ENCODE measurements around the gene KREMEN2. TPM values are rescaled to one million over a fixed set of nuclear protein-coding genes. Genes with fewer than 3 reads are reported as not detected.
A peak's percentile ranks its signal among the peaks of the same experiment; 100 is the strongest.

Gene KREMEN2
- total RNA-seq, result 1 to 10 TPM; 1.4 to 4.0 TPM

DNA sequence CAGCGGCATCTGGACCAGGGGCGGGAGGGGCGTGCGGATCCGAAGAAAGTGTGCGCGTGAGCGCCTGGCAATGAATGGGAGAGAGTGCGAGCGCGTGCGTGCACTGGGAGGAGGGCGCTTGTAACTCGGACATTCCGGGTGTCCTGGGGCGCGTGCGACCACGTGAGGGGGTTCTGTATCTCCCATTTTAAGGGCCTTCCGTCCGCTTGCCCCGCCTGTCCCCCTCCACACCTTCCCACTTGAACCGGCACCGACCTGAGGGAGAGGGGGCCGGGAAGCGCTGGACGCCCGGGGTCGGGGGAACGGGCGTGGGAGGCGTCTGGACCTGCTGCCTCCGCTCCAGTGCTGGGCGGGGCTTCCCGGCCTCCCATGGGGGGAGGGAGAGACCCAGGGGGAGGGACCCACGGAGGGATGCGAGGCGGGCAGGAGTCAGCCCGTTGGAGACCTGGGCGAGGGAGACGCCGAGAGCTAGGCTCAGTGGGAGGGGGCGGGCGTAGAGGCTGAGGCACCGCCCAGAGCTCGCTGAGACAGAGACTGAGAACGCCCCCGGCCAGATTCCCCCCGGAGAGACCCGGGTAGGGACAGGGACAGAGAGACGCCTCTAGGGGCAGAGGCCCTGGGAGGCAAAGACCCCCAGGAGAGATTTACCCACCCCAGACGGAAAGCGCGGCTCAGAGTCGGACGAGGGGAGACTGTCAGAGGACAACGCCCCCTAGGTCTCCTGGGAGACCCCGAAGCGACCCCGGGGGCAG is at the start of gene KREMEN2:
Gene KREMEN2, plus strand, starts transcription at position 553 of the 752 bp plus-strand sequence. CDS start 246 bp downstream, outside the sequence.
- Histone ChIP-seq H3K27ac (no peak within 1 kb of the TSS), H3K36me3 (no peaks in the 10 kb centered on the region), H3K4me3 (peak within 1 kb of the TSS; percentile 4 to 26), H3K9me3 (no peaks in the 10 kb centered on the region), H3K27me3 (replicated peaks; ENCODE audit: insufficient read depth) (no peaks in the 10 kb centered on the region), H3K4me1 (replicated peaks) (peaks cover 18% of the 10 kb centered on the region)
- whole genome bisulfite sequencing, result under 1% methylated on average over 60 of the region's 60 CpGs
- TF ChIP-seq CTCF (IDR thresholded peaks at IDR 0.05) (no peak), POLR2AphosphoS5 (IDR thresholded peaks at IDR 0.05) (no peak), POLR2A (IDR thresholded peaks at IDR 0.05) (no peak)
- intact Hi-C loops (cut with DNase I), result no loop called here
- no peak for DNase-seq (ENCODE audit: low spot score)

- Histone ChIP-seq H3K27me3 (replicated peaks; ENCODE audit: insufficient read depth) (no peaks in the 10 kb centered on the region), H3K9me3 (no peaks in the 10 kb centered on the region), H3K4me1 (replicated peaks) (peaks cover 6% of the 10 kb centered on the region), H3K4me3 (no peak overlapping the region), H3K36me3 (no peaks in the 10 kb centered on the region), H3K27ac (no peak overlapping the region)
- no peak for DNase-seq (ENCODE audit: low spot score)
- TF ChIP-seq POLR2AphosphoS5 (IDR thresholded peaks at IDR 0.05), result no peak
- intact Hi-C loops (cut with DNase I), result no loop called here
- 86% methylated on average over 13 of the region's 13 CpGs for WGBS
Measured at GRCh38 chr16:2915196-2915929, 48.7 kb upstream of the KREMEN2 start.

DNA sequence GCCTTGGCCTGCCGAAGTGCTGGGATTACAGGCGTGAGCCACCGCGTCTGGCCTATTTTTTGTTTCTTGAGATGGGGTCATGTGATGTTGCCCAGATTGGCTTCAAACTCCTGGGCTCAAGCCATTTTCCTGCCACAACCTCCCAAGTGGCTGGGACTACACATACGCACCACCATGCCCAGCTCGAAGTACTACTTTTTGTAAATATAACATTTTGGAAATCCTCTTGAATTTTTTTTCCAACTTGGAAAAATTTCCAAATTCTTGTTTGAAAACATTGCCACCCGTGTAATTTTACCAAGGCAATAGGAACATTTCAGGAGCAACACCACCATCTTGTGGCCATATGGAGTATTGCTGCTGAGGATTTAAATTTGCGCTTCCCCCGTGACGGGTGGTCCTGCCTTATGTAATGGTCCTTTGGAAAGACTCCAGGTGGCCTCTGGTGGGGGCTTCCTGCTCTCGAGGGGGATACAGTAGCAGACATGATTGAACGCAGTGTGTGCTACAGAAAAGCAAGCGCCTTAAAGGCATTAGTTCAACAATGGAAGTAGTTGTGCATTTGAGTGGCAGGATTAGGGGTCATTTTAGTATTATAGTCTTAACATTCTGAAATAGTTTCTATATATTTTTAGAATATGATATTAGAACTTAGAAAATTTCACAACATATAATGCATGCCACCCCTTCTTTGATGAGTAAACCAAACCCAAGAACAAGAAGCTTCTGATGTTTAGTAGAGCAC is 44.4 kb upstream of the KREMEN2 start:
- H3K4me1 ChIP-seq (replicated peaks), result no peaks in the 10 kb centered on the region
- peak overlapping the region; percentile 55 for H3K27ac ChIP-seq
- TF ChIP-seq POLR2A (IDR thresholded peaks at IDR 0.05) (no peak), POLR2AphosphoS5 (IDR thresholded peaks at IDR 0.05) (peak; percentile 68), CTCF (IDR thresholded peaks at IDR 0.05) (peak; percentile 82 to 96 (median 92))
- 10% methylated on average over 13 of the region's 13 CpGs for WGBS
- H3K36me3 ChIP-seq, result no peaks in the 10 kb centered on the region
- no peak overlapping the region for H3K4me3 ChIP-seq
- intact Hi-C loops (cut with DNase I), result no loop called here
- peak; percentile 44 for DNase-seq (ENCODE audit: low spot score)
- no peaks in the 10 kb centered on the region for H3K27me3 ChIP-seq (replicated peaks; ENCODE audit: insufficient read depth)
- no peaks in the 10 kb centered on the region for H3K9me3 ChIP-seq

DNA sequence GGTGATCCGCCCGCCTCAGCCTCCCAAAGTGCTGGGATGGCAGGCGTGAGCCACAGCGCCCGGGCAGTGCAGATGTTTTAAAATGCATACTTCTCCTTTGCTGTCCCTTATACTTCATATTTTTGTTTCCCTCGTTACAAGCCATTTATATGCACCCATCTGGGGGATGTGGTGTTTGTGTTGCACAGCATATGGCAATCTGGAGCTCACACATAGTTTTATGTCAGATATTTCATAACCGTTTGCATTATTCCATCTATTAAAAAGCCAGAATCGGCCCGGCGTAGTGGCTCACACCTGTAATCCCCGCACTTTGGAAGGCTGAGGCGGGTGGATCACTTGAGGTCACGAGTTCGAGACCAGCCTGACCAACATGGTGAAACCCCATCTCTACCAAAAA is 40.6 kb upstream of the KREMEN2 start:
- Histone ChIP-seq H3K9me3 (no peaks in the 10 kb centered on the region), H3K27me3 (replicated peaks; ENCODE audit: insufficient read depth) (no peaks in the 10 kb centered on the region), H3K27ac (no peak overlapping the region), H3K4me1 (replicated peaks) (peaks cover 7% of the 10 kb centered on the region), H3K4me3 (no peak overlapping the region), H3K36me3 (no peaks in the 10 kb centered on the region)
- intact Hi-C loops (cut with DNase I), result no loop called here
- TF ChIP-seq POLR2A (IDR thresholded peaks at IDR 0.05), result no peak
- no peak for TF ChIP-seq CTCF (IDR thresholded peaks at IDR 0.05)
- 96% methylated on average over 14 of the region's 14 CpGs for WGBS
- no peak for DNase-seq (ENCODE audit: low spot score)

Data from prostate gland (tissue), 2 donors.